ENCODE results near the gene CPVL.
"Not testable (repeated sequence)": the region's sequence is repeated elsewhere in the genome, so short reads cannot be mapped to it uniquely, and the experiment has no call there.

Gene CPVL

GRCh38 chr7:29109358-29109757 lies 37.0 kb downstream of the CPVL start:
- H2AFZ ChIP-seq (ENCODE audit: low read depth, low read length): no peak overlapping the region
- no peaks in the 10 kb centered on the region for H3K27me3 ChIP-seq (ENCODE audit: insufficient read depth, low read length)
- no peaks in the 10 kb centered on the region for H3K9me3 ChIP-seq (ENCODE audit: low read length)
- H3K4me3 ChIP-seq (ENCODE audit: low read length): no peak overlapping the region
- no peaks in the 10 kb centered on the region for H3K36me3 ChIP-seq (ENCODE audit: insufficient read depth, low read length)
- H3K4me1 ChIP-seq (ENCODE audit: insufficient read depth, low read length): no peaks in the 10 kb centered on the region

- no peak overlapping the region for H2AFZ ChIP-seq (ENCODE audit: low read depth, low read length)
- peaks cover 7% of the 10 kb centered on the region for H3K4me1 ChIP-seq (ENCODE audit: insufficient read depth, low read length)
These were observed 39.3 kb downstream of the CPVL start for GRCh38 chr7:29107056-29107455.

GRCh38 chr7:29106669-29106988 lies 39.7 kb downstream of the CPVL start:
- no peak overlapping the region for H3K4me3 ChIP-seq (ENCODE audit: low read length)
- peaks cover 7% of the 10 kb centered on the region for H3K4me1 ChIP-seq (ENCODE audit: insufficient read depth, low read length)
- no peaks in the 10 kb centered on the region for H3K36me3 ChIP-seq (ENCODE audit: insufficient read depth, low read length)
- no peak overlapping the region for H2AFZ ChIP-seq (ENCODE audit: low read depth, low read length)
- no peaks in the 10 kb centered on the region for H3K9me3 ChIP-seq (ENCODE audit: low read length)
- H3K27me3 ChIP-seq (ENCODE audit: insufficient read depth, low read length): no peaks in the 10 kb centered on the region

More at GRCh38 chr7:29107056-29107455, 39.3 kb downstream of the CPVL start:
- no peaks in the 10 kb centered on the region for H3K27me3 ChIP-seq (ENCODE audit: insufficient read depth, low read length)
- H3K9me3 ChIP-seq (ENCODE audit: low read length): no peaks in the 10 kb centered on the region
- H3K4me3 ChIP-seq (ENCODE audit: low read length): no peak overlapping the region
- no peaks in the 10 kb centered on the region for H3K36me3 ChIP-seq (ENCODE audit: insufficient read depth, low read length)

GRCh38 chr7:29105752-29106668 lies 40.3 kb downstream of the CPVL start:
- H3K4me3 ChIP-seq (ENCODE audit: low read length): no peak overlapping the region
- no peak overlapping the region for H2AFZ ChIP-seq (ENCODE audit: low read depth, low read length)

GRCh38 chr7:29105191-29105590 lies 41.1 kb downstream of the CPVL start:
- Histone ChIP-seq H3K9me3 (ENCODE audit: low read length) (no peaks in the 10 kb centered on the region), H3K36me3 (ENCODE audit: insufficient read depth, low read length) (no peaks in the 10 kb centered on the region), H2AFZ (ENCODE audit: low read depth, low read length) (no peak overlapping the region), H3K4me1 (ENCODE audit: insufficient read depth, low read length) (peaks cover 7% of the 10 kb centered on the region), H3K27me3 (ENCODE audit: insufficient read depth, low read length) (no peaks in the 10 kb centered on the region), H3K4me3 (ENCODE audit: low read length) (no peak overlapping the region)

More at GRCh38 chr7:29105752-29106668, 40.3 kb downstream of the CPVL start:
- no peaks in the 10 kb centered on the region for H3K36me3 ChIP-seq (ENCODE audit: insufficient read depth, low read length)
- H3K4me1 ChIP-seq (ENCODE audit: insufficient read depth, low read length): peaks cover 7% of the 10 kb centered on the region
- no peaks in the 10 kb centered on the region for H3K9me3 ChIP-seq (ENCODE audit: low read length)
- no peaks in the 10 kb centered on the region for H3K27me3 ChIP-seq (ENCODE audit: insufficient read depth, low read length)

GRCh38 chr7:29102558-29103151 lies 43.7 kb downstream of the CPVL start:
- Histone ChIP-seq H3K36me3 (ENCODE audit: insufficient read depth, low read length) (no peaks in the 10 kb centered on the region), H2AFZ (ENCODE audit: low read depth, low read length) (no peak overlapping the region), H3K27me3 (ENCODE audit: insufficient read depth, low read length) (no peaks in the 10 kb centered on the region), H3K9me3 (ENCODE audit: low read length) (no peaks in the 10 kb centered on the region), H3K4me3 (ENCODE audit: low read length) (no peak overlapping the region), H3K4me1 (ENCODE audit: insufficient read depth, low read length) (peaks cover 7% of the 10 kb centered on the region)

- H3K4me3 ChIP-seq (ENCODE audit: low read length): no peak overlapping the region
- H3K9me3 ChIP-seq (ENCODE audit: low read length): no peaks in the 10 kb centered on the region
- H3K27me3 ChIP-seq (ENCODE audit: insufficient read depth, low read length): no peaks in the 10 kb centered on the region
- H2AFZ ChIP-seq (ENCODE audit: low read depth, low read length): no peak overlapping the region
- peaks cover 7% of the 10 kb centered on the region for H3K4me1 ChIP-seq (ENCODE audit: insufficient read depth, low read length)
- no peaks in the 10 kb centered on the region for H3K36me3 ChIP-seq (ENCODE audit: insufficient read depth, low read length)
These were observed 45.4 kb downstream of the CPVL start for GRCh38 chr7:29100924-29101323.

GRCh38 chr7:29099896-29100847 lies 46.2 kb downstream of the CPVL start:
- H3K4me1 ChIP-seq (ENCODE audit: insufficient read depth, low read length): peaks cover 7% of the 10 kb centered on the region
- H3K4me3 ChIP-seq (ENCODE audit: low read length): no peak overlapping the region
- no peaks in the 10 kb centered on the region for H3K27me3 ChIP-seq (ENCODE audit: insufficient read depth, low read length)
- no peaks in the 10 kb centered on the region for H3K9me3 ChIP-seq (ENCODE audit: low read length)
- H2AFZ ChIP-seq (ENCODE audit: low read depth, low read length): no peak overlapping the region
- H3K36me3 ChIP-seq (ENCODE audit: insufficient read depth, low read length): no peaks in the 10 kb centered on the region

- H3K4me1 ChIP-seq (ENCODE audit: insufficient read depth, low read length): no peaks in the 10 kb centered on the region
These were observed 49.9 kb downstream of the CPVL start for GRCh38 chr7:29096446-29096730.

GRCh38 chr7:29095631-29096445 lies 50.5 kb downstream of the CPVL start:
- Histone ChIP-seq H3K4me1 (ENCODE audit: insufficient read depth, low read length) (no peaks in the 10 kb centered on the region), H3K9me3 (ENCODE audit: low read length) (no peaks in the 10 kb centered on the region), H3K27me3 (ENCODE audit: insufficient read depth, low read length) (no peaks in the 10 kb centered on the region), H2AFZ (ENCODE audit: low read depth, low read length) (no peak overlapping the region), H3K4me3 (ENCODE audit: low read length) (no peak overlapping the region), H3K36me3 (ENCODE audit: insufficient read depth, low read length) (no peaks in the 10 kb centered on the region)

More at GRCh38 chr7:29096446-29096730, 49.9 kb downstream of the CPVL start:
- Histone ChIP-seq H3K36me3 (ENCODE audit: insufficient read depth, low read length) (no peaks in the 10 kb centered on the region), H3K4me3 (ENCODE audit: low read length) (no peak overlapping the region), H3K27me3 (ENCODE audit: insufficient read depth, low read length) (no peaks in the 10 kb centered on the region), H2AFZ (ENCODE audit: low read depth, low read length) (no peak overlapping the region), H3K9me3 (ENCODE audit: low read length) (no peaks in the 10 kb centered on the region)

- not testable (repeated sequence) for H3K9me3 ChIP-seq (ENCODE audit: low read length); H3K36me3 ChIP-seq (ENCODE audit: insufficient read depth, low read length); H2AFZ ChIP-seq (ENCODE audit: low read depth, low read length); H3K4me3 ChIP-seq (ENCODE audit: low read length); H3K4me1 ChIP-seq (ENCODE audit: insufficient read depth, low read length); H3K27me3 ChIP-seq (ENCODE audit: insufficient read depth, low read length)
These were observed 53.2 kb downstream of the CPVL start for GRCh38 chr7:29093091-29093490.

- Histone ChIP-seq H3K4me1 (ENCODE audit: insufficient read depth, low read length) (no peaks in the 10 kb centered on the region), H3K4me3 (ENCODE audit: low read length) (no peak overlapping the region), H3K36me3 (ENCODE audit: insufficient read depth, low read length) (no peaks in the 10 kb centered on the region), H2AFZ (ENCODE audit: low read depth, low read length) (no peak overlapping the region), H3K9me3 (ENCODE audit: low read length) (no peaks in the 10 kb centered on the region), H3K27me3 (ENCODE audit: insufficient read depth, low read length) (no peaks in the 10 kb centered on the region)
These were observed 54.6 kb downstream of the CPVL start for GRCh38 chr7:29091715-29092114.
